Measurements from ENCODE around the gene TAB2.
"Not testable (repeated sequence)": the region's sequence is repeated elsewhere in the genome, so short reads cannot be mapped to it uniquely, and the experiment has no call there.

TAB2 gene

DNA sequence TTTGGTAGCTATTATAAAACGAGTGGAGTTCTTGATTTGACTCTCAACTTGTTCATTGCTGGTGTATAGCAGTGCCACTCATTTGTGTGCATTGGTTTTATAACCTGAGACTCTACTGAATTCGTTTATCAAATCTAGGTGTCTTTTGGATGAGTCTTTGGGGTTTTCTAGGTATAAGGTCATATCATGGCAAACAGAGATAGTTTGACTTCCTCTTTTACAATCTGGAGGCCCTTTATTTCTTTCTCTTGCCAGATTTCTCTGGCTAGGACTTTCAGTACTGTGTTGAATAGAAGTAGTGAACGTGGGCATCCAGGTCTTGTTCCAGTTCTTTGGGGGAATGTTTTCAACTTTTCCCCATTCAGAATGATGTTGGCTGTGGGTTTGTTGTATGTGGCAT lies 121.3 kb downstream of the TAB2 start:
- ChIA-PET CTCF (interaction anchor here (1.2 kb wide), 1 partner anchor 410 kb away, joined by 4 read pairs; no protein-coding TSS in a partner anchor), POLR2A (no interaction called here)
- no peak overlapping the region for H3K4me3 ChIP-seq (ENCODE audit: low read depth, low read length)
- TF ChIP-seq, protein P1, sequence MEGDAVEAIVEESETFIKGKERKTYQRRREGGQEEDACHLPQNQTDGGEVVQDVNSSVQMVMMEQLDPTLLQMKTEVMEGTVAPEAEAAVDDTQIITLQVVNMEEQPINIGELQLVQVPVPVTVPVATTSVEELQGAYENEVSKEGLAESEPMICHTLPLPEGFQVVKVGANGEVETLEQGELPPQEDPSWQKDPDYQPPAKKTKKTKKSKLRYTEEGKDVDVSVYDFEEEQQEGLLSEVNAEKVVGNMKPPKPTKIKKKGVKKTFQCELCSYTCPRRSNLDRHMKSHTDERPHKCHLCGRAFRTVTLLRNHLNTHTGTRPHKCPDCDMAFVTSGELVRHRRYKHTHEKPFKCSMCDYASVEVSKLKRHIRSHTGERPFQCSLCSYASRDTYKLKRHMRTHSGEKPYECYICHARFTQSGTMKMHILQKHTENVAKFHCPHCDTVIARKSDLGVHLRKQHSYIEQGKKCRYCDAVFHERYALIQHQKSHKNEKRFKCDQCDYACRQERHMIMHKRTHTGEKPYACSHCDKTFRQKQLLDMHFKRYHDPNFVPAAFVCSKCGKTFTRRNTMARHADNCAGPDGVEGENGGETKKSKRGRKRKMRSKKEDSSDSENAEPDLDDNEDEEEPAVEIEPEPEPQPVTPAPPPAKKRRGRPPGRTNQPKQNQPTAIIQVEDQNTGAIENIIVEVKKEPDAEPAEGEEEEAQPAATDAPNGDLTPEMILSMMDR (IDR thresholded peaks at IDR 0.05; ENCODE audit: insufficient read depth, low read length, missing control alignments) = no peak
- no peak for DNase-seq (ENCODE audit: low read depth, low spot score)

DNA sequence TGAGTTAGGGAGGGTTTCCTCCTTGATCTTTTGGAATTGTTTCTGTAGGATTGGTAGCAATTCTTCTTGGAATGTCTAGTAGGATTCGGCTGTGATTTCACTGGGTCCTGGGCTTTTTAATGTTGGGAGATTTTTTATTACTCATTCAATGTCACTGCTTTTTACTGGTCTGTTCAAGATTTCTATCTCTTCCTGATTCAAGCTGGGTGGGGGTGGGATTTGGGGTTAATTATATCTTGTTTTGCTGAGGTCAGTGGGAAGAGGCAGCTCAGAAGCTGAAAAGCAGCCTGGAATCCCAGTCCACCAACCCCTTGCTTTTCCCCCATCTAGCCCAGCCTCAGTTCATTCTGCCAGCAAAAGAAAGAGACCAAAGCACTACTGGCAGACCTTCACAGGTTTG lies 122.1 kb downstream of the TAB2 start:
- H3K4me3 ChIP-seq (ENCODE audit: low read depth, low read length) = no peak overlapping the region
- ChIA-PET POLR2A (no interaction called here), CTCF (no interaction called here)

DNA sequence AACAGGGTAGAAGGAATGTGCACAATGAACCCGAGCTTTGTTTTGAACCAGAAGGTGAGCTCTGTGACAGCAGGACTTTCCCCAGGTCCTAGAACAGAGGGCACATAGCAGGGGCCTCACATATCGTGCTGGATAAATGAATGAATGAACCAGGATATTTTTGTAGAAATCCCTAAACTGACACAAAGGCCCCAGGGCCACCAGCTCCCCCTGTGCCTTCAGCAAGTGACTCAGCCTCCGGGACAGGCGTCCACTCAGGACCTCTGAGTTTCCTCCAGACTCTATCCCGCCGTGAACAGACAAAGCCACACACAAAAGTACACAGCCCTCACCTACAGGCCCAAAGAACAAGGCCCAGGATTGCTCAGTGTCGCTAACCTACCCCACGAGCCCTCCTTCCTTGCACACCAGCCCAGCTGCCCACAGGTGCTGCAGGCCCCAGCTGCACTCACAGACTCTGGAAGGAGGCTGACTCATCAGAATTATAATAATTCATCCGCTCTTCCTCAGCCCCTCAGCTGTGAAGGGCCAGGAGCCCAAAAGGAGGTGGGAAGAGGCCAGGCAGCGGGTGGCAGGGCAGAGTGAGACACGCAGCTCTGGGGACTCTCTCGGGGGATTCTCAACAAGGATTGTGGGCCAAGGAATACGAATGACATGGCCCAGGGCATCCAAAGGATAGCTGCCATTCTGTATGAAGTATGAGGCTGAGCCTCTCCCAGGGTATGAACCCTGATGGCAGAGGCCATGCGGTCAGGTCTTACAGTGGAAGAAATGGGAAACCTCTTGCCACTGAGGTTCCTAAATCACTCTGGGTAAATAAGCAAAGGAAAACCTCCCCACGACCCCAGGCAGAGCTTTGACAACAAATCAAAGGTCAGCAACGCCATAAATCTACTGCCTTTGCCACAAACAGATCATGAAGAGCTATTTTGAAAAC lies 123.5 kb downstream of the TAB2 start:
- TF ChIP-seq, protein P1 (IDR thresholded peaks at IDR 0.05; ENCODE audit: insufficient read depth, low read length, missing control alignments) = no peak
- DNase-seq (ENCODE audit: low read depth, low spot score) = no peak
- H3K4me3 ChIP-seq (ENCODE audit: low read depth, low read length) = no peak overlapping the region
- CTCF ChIA-PET = interaction anchor here (0.7 to 2.4 kb wide), 6 partner anchors 9 to 413 kb away, joined by 3 to 26 read pairs (median 4); no protein-coding TSS in a partner anchor
- POLR2A ChIA-PET = interaction anchor here (0.6 kb wide), 1 partner anchor 346 kb away, joined by 5 read pairs; no protein-coding TSS in a partner anchor

More for the DNA sequence above, 122.1 kb downstream of the TAB2 start:
- TF ChIP-seq, protein P1 (IDR thresholded peaks at IDR 0.05; ENCODE audit: insufficient read depth, low read length, missing control alignments) = no peak
- DNase-seq (ENCODE audit: low read depth, low spot score) = no peak

DNA sequence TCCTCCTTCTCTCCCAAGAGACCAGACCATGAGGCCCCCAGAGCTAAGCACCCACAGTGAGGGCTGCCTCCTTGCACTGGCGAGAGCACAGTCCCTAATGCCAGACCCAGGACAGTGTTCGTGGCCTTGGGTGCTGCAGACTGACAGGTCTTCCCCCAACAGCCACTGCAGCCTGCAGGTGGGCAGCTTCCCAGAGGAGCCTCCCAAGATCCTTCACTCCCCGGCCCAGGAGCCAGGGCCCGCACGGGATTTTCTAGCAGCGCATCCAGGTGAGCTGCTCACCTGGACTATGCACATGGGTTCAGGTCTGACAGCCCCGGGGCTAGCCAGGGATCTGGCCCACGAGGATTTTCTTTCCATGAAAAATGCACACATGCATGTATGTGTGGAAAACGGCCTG lies 124.2 kb downstream of the TAB2 start:
- no peak for DNase-seq (ENCODE audit: low read depth, low spot score)
- ChIA-PET CTCF (interaction anchor here (0.9 to 2.4 kb wide), 4 partner anchors 10 to 413 kb away, joined by 3 to 26 read pairs (median 4); no protein-coding TSS in a partner anchor), POLR2A (no interaction called here)
- TF ChIP-seq, protein P1 (IDR thresholded peaks at IDR 0.05; ENCODE audit: insufficient read depth, low read length, missing control alignments) = no peak
- H3K4me3 ChIP-seq (ENCODE audit: low read depth, low read length) = no peak overlapping the region

DNA sequence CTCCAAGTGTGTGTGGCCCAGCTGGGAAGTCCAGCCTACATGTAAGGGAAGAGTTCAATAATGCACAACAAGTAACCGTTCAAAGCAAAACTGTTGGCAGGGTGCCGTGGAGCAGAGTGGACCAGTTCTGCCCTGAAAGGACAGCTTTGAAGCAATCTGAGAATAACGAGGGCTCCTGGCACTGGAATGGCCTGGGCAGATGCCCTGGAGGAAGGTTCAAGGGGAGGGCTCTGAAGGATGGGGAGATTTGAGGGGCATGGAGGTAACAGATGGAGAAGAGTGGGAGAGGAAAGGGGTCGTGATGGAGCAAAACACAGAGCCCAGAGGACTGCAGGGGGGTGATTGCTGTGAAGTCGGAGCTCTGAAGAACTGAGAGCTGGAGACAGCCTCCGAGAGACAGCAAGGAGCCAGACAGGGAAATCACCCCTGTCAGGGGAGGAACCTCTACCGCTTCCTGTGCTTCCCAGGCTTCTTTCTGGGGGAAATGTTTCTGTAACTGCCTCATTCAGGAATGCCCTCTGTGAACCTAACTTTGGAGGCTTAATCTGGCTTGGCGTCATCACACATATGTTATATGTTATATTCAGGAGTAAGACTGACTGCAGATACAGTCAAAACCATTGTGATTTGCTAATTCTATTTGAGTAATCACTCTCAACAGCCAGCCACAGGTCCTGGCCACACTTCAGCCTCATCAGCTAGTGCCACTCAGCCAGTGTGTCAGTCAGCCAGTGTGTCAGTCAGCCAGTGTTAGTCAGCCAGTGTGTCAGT lies 126.1 kb downstream of the TAB2 start:
- no peak overlapping the region for H3K4me3 ChIP-seq (ENCODE audit: low read depth, low read length)
- POLR2A ChIA-PET = no interaction called here
- peak; percentile 49 for DNase-seq (ENCODE audit: low read depth, low spot score)
- CTCF ChIA-PET = interaction anchor here (1.3 to 9.9 kb wide), 4 partner anchors 10 to 417 kb away, joined by 4 to 61 read pairs (median 6); no protein-coding TSS in a partner anchor
- TF ChIP-seq, protein P1 (IDR thresholded peaks at IDR 0.05; ENCODE audit: insufficient read depth, low read length, missing control alignments) = no peak

DNA sequence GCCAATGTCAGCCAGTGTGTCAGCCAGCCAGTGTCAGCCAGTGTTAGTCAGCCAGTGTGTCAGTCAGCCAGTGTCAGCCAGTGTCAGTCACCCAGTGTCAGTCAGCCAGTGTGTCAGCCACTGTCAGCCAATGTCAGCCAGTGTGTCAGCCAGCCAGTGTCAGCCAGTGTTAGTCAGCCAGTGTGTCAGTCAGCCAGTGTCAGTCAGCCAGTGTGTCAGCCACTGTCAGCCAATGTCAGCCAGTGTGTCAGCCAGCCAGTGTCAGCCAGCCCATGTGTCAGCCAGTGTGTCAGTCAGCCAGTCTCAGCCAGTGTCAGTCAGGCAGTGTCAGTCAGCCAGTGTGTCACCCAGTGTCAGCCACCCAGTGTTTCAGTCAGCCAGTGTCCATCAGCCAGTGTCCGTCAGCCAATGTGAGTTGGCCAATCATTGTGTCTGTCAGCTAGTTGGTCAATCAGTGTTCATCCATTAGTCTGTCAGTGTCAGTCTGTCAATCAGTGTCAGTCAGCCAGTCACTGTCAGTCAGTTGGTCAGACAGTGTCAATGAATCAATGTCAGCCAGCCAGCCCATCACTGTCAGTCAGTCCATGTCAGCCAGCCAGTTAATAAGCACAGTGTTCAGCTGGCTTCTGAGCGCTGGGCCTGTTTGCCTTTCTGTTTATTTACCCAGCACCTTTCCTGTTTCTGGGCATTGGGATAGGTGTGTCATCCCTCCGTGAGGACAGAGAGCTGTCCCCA lies 127.0 kb downstream of the TAB2 start:
- H3K4me3 ChIP-seq (ENCODE audit: low read depth, low read length); POLR2A ChIA-PET; DNase-seq (ENCODE audit: low read depth, low spot score): not testable (repeated sequence)
- CTCF ChIA-PET = interaction anchor here (1.3 to 9.9 kb wide), 2 partner anchors 11 to 418 kb away, joined by 4 to 61 read pairs; no protein-coding TSS in a partner anchor

Measured in AG04449 (cell line).